K562 (cell line): Measurements from ENCODE around the gene PTP4A2. TPM values are rescaled to one million over a fixed set of nuclear protein-coding genes. Genes with fewer than 3 reads are reported as not detected.

Source experiments
- CCAR2 ChIP-seq: fragments of 200-400 bp; formaldehyde crosslinking; IDR thresholded peaks from 2 replicates; pipeline ENCODE4 v1.6.1; 2017; ENCODE audit warnings: mild to moderate bottlenecking, low read depth, low read length
- EHMT2 ChIP-seq: fragments of 450-650 bp; IDR thresholded peaks from 2 replicates; pipeline ENCODE4 v1.6.1; 2018; ENCODE audit warnings: antibody characterized with exemption
- HEY1 ChIP-seq: fragments of 250-450 bp; sonication (Bioruptor Pico); IDR thresholded peaks from 2 replicates; pipeline ENCODE4 v1.5.0; 2020; ENCODE audit warnings: mild to moderate bottlenecking, moderate library complexity, borderline replicate concordance
- RBFOX2 ChIP-seq: fragments of 200-400 bp; formaldehyde crosslinking; IDR thresholded peaks from 2 replicates; pipeline ENCODE4 v1.6.1; 2017; ENCODE audit warnings: low read depth, mild to moderate bottlenecking, low read length, moderate library complexity
- RHOXF2B ChIP-seq: fragments of 250-450 bp; sonication (Bioruptor Pico); conservative IDR thresholded peaks from 2 replicates; pipeline ENCODE4 v1.5.1; 2021
- SRSF7 ChIP-seq: fragments of 200-400 bp; formaldehyde crosslinking; optimal IDR thresholded peaks from 2 replicates; pipeline ENCODE3; 2017; ENCODE audit warnings: mild to moderate bottlenecking, low read depth, low read length
- STAG1 ChIP-seq: sonication (generic); formaldehyde crosslinking; IDR thresholded peaks from 2 replicates; pipeline ENCODE4 v1.5.0; 2020; ENCODE audit warnings: missing genetic modification reagents, borderline replicate concordance
- ZNF212 ChIP-seq: fragments of 450-650 bp; formaldehyde crosslinking; IDR thresholded peaks from 2 replicates; pipeline ENCODE4 v1.4.0; 2020; ENCODE audit warnings: mild to moderate bottlenecking
- polyA plus RNA-seq, 8 experiments: library from polyadenylated mRNA; depleted of rRNA in 4 of 8; stranded (reverse) in 5 of 8; unstranded in 3 of 8; fragments of >200 nt; fragmentation: Nextera tagmentation in 2 of 8; fragmentation: Illumina TruSeq in 1 of 8; extraction: Ambion mirVana in 2 of 8; extraction: Trizol in 1 of 8; gene quantifications; 2 replicates each; pipeline versions ENCODE4 v1.2.1 to v1.2.3, GENCODE V29; 2011 to 2014; ENCODE audit warnings: inconsistent platforms in 1 of 8, missing spikeins in 1 of 8
- total RNA-seq, 7 experiments: library from RNA; depleted of rRNA in 6 of 7; stranded (reverse); fragments of >200 nt in 6 of 7; fragmentation: Illumina TruSeq in 2 of 7; extraction: Trizol in 2 of 7; gene quantifications; 2 replicates each; pipeline versions ENCODE4 v1.2.1 to v1.2.3, GENCODE V29; 2011 to 2021; ENCODE audit warnings: low replicate concordance in 1 of 7
- TF ChIP-seq, protein P1 (sequence below): fragments of 450-650 bp; IDR thresholded peaks from 2 replicates; pipeline ENCODE4 v1.6.1; 2018; ENCODE audit not compliant: partially characterized antibody
- TF ChIP-seq, protein P2 (sequence below): fragments of 250-450 bp; sonication (Bioruptor Pico); IDR thresholded peaks from 2 replicates; pipeline ENCODE4 v1.4.0; 2020; ENCODE audit warnings: mild to moderate bottlenecking, moderate library complexity

Gene PTP4A2
- total and polyA plus RNA-seq, 9 of the 15 experiments (the other 6 are each of a cell fraction or from before 2014, with no cell fraction given) = 197 to 870 (median 480) TPM

DNA sequence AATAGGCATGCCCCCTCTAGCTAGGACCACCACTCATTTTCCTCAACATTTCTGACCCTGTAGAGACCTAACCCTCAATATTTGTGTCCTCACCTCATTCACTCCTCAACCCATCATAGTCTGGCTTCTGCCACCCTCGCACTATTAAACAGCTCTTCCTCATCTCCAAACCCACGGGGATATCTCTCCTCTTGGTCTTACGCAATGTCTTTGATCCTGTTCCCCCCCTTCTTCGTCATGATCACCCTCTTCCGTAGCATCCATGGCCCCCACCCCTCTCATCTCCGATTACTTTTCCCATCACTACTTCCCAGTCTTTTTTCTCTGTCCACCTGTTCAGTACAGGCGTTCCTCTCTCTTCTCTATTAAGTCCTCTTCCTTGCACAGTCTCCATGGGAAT lies 70.6 kb downstream of the PTP4A2 start (continued):
- TF ChIP-seq, protein P1, sequence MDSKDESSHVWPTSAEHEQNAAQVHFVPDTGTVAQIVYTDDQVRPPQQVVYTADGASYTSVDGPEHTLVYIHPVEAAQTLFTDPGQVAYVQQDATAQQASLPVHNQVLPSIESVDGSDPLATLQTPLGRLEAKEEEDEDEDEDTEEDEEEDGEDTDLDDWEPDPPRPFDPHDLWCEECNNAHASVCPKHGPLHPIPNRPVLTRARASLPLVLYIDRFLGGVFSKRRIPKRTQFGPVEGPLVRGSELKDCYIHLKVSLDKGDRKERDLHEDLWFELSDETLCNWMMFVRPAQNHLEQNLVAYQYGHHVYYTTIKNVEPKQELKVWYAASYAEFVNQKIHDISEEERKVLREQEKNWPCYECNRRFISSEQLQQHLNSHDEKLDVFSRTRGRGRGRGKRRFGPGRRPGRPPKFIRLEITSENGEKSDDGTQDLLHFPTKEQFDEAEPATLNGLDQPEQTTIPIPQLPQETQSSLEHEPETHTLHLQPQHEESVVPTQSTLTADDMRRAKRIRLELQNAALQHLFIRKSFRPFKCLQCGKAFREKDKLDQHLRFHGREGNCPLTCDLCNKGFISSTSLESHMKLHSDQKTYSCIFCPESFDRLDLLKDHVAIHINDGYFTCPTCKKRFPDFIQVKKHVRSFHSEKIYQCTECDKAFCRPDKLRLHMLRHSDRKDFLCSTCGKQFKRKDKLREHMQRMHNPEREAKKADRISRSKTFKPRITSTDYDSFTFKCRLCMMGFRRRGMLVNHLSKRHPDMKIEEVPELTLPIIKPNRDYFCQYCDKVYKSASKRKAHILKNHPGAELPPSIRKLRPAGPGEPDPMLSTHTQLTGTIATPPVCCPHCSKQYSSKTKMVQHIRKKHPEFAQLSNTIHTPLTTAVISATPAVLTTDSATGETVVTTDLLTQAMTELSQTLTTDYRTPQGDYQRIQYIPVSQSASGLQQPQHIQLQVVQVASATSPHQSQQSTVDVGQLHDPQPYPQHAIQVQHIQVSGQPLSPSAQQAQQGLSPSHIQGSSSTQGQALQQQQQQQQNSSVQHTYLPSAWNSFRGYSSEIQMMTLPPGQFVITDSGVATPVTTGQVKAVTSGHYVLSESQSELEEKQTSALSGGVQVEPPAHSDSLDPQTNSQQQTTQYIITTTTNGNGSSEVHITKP = no peak
- no peak for TF ChIP-seq STAG1 (CRISPR knock-in tag)
- no peak for TF ChIP-seq RBFOX2
- TF ChIP-seq CCAR2 = no peak
- TF ChIP-seq RHOXF2B (CRISPR knock-in tag) = no peak
- no peak for TF ChIP-seq ZNF212 (CRISPR knock-in tag)
- no peak for TF ChIP-seq EHMT2
- TF ChIP-seq, protein P2, sequence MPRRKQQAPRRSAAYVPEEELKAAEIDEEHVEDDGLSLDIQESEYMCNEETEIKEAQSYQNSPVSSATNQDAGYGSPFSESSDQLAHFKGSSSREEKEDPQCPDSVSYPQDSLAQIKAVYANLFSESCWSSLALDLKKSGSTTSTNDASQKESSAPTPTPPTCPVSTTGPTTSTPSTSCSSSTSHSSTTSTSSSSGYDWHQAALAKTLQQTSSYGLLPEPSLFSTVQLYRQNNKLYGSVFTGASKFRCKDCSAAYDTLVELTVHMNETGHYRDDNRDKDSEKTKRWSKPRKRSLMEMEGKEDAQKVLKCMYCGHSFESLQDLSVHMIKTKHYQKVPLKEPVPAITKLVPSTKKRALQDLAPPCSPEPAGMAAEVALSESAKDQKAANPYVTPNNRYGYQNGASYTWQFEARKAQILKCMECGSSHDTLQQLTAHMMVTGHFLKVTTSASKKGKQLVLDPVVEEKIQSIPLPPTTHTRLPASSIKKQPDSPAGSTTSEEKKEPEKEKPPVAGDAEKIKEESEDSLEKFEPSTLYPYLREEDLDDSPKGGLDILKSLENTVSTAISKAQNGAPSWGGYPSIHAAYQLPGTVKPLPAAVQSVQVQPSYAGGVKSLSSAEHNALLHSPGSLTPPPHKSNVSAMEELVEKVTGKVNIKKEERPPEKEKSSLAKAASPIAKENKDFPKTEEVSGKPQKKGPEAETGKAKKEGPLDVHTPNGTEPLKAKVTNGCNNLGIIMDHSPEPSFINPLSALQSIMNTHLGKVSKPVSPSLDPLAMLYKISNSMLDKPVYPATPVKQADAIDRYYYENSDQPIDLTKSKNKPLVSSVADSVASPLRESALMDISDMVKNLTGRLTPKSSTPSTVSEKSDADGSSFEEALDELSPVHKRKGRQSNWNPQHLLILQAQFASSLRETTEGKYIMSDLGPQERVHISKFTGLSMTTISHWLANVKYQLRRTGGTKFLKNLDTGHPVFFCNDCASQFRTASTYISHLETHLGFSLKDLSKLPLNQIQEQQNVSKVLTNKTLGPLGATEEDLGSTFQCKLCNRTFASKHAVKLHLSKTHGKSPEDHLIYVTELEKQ (CRISPR knock-in tag) = no peak
- no peak for TF ChIP-seq HEY1 (CRISPR knock-in tag)
- no peak for TF ChIP-seq SRSF7
